IMR-90 (cell line): ENCODE results near the gene TELO2. TPM values are rescaled to one million over a fixed set of nuclear protein-coding genes. Genes with fewer than 3 reads are reported as not detected.

ENCODE experiments used
- ATAC-seq: fragments of 200-7000 bp; cut with Tn5 transposase; 2 replicates; pipeline ENCODE4 v1.9.1; 2020; ENCODE audit warnings: low read depth, mild to moderate bottlenecking, moderate library complexity
- BruUV-seq: library from RNA; stranded (reverse); fragments of 400-500 nt; replicated peaks from 2 replicates; lab custom pipeline; 2021; lab: Mats Ljungman, UMichigan
- CTCF ChIA-PET: fragments of 300-600 bp; formaldehyde crosslinking; extraction: SDS; loops from one replicate; lab custom pipeline; 2021; ENCODE audit warnings: antibody characterized with exemption; lab: Yijun Ruan, JAX
- POLR2A ChIA-PET: fragments of 300-600 bp; sonication (Branson Sonifier 250); formaldehyde crosslinking; loops from one replicate; lab custom pipeline; 2022; ENCODE audit warnings: antibody characterized with exemption; ENCODE audit not compliant: unreplicated experiment; lab: Charles Lee
- DNase-seq: peaks from one replicate; pipeline ENCODE4 v3.0.0; 2013
- H2AFZ ChIP-seq: replicated peaks from 2 replicates; pipeline ENCODE3; 2013; ENCODE audit warnings: low read length, mild to moderate bottlenecking; ENCODE audit not compliant: poor library complexity
- H2AK5ac ChIP-seq: 2 replicates; pipeline ENCODE4 v1.6.1; 2013; ENCODE audit warnings: low read depth, low read length, inconsistent platforms
- H2AK9ac ChIP-seq: replicated peaks from 2 replicates; pipeline ENCODE3; 2013; ENCODE audit warnings: mild to moderate bottlenecking, low read depth, low read length, moderate library complexity; ENCODE audit not compliant: poor library complexity
- H2BK120ac ChIP-seq: 2 replicates; pipeline ENCODE4 v1.6.1; 2013; ENCODE audit warnings: low read depth, low read length, inconsistent platforms
- H2BK15ac ChIP-seq: 3 replicates; pipeline ENCODE4 v1.6.1; 2013; ENCODE audit warnings: low read depth, low read length, inconsistent platforms
- H2BK20ac ChIP-seq: 2 replicates; pipeline ENCODE4 v1.6.1; 2013; ENCODE audit warnings: low read depth, mild to moderate bottlenecking, inconsistent platforms, low read length, moderate library complexity
- H2BK5ac ChIP-seq: 2 replicates; pipeline ENCODE4 v1.6.1; 2013; ENCODE audit warnings: mild to moderate bottlenecking, low read depth, low read length, inconsistent platforms; ENCODE audit not compliant: poor library complexity, severe bottlenecking
- H3K14ac ChIP-seq: replicated peaks from 2 replicates; pipeline ENCODE4 v1.6.1; 2013; ENCODE audit warnings: low read depth, low read length, inconsistent platforms
- H3K18ac ChIP-seq: 2 replicates; pipeline ENCODE4 v1.6.1; 2013; ENCODE audit warnings: low read depth, low read length, control low read depth
- H3K23ac ChIP-seq: 2 replicates; pipeline ENCODE4 v1.6.1; 2013; ENCODE audit warnings: low read depth, low read length, inconsistent platforms
- H3K27ac ChIP-seq: 2 replicates; pipeline ENCODE4 v1.5.1; 2013; ENCODE audit warnings: mild to moderate bottlenecking, control low read depth, low read length; ENCODE audit not compliant: insufficient read depth
- H3K27me3 ChIP-seq: 2 replicates; pipeline ENCODE4 v1.6.1; 2013; ENCODE audit warnings: low read length; ENCODE audit not compliant: control insufficient read depth, insufficient read depth
- H3K36me3 ChIP-seq: 2 replicates; pipeline ENCODE4 v1.6.1; 2013; ENCODE audit warnings: low read length, mixed read lengths; ENCODE audit not compliant: control insufficient read depth, insufficient read depth
- H3K4ac ChIP-seq: 2 replicates; pipeline ENCODE4 v1.6.1; 2013; ENCODE audit warnings: low read depth, low read length, inconsistent platforms
- H3K4me1 ChIP-seq: 2 replicates; pipeline ENCODE4 v1.6.1; 2013; ENCODE audit warnings: low read length, mixed read lengths; ENCODE audit not compliant: control insufficient read depth, insufficient read depth
- H3K4me2 ChIP-seq: 2 replicates; pipeline ENCODE4 v1.6.1; 2013; ENCODE audit warnings: low read depth, mild to moderate bottlenecking, control low read depth, low read length, moderate library complexity
- H3K4me3 ChIP-seq: 2 replicates; pipeline ENCODE4 v1.5.1; 2013; ENCODE audit warnings: low read depth, mild to moderate bottlenecking, control low read depth, low read length, moderate library complexity; ENCODE audit not compliant: insufficient read depth
- H3K56ac ChIP-seq: 2 replicates; pipeline ENCODE4 v1.6.1; 2013; ENCODE audit warnings: low read length, inconsistent platforms; ENCODE audit not compliant: insufficient read depth; ENCODE audit errors: extremely low read depth
- H3K79me1 ChIP-seq, 2 experiments: 2 replicates each; pipeline ENCODE4 v1.6.1; 2013; ENCODE audit warnings: low read length in 2 of 2, inconsistent platforms in 1 of 2, low read depth in 1 of 2
- H3K9ac ChIP-seq: 2 replicates; pipeline ENCODE4 v1.6.1; 2013; ENCODE audit warnings: low read depth, low read length, control low read depth
- H3K9me1 ChIP-seq: 2 replicates; pipeline ENCODE4 v1.6.1; 2013; ENCODE audit warnings: low read length, inconsistent platforms; ENCODE audit not compliant: insufficient read depth
- H3K9me3 ChIP-seq: 2 replicates; pipeline ENCODE4 v1.6.1; 2013; ENCODE audit warnings: low read length; ENCODE audit not compliant: control insufficient read depth, insufficient read depth
- H4K20me1 ChIP-seq: 2 replicates; pipeline ENCODE4 v1.6.1; 2013; ENCODE audit warnings: low read length, inconsistent platforms; ENCODE audit not compliant: insufficient read depth
- H4K5ac ChIP-seq: 2 replicates; pipeline ENCODE4 v1.6.1; 2013; ENCODE audit warnings: mild to moderate bottlenecking, low read depth, low read length, control low read depth
- H4K8ac ChIP-seq, 2 experiments: 2 replicates each; pipeline ENCODE4 v1.6.1; 2013; ENCODE audit warnings: low read depth in 2 of 2, low read length in 2 of 2, control low read depth in 1 of 2, inconsistent platforms in 1 of 2
- H4K91ac ChIP-seq: 2 replicates; pipeline ENCODE4 v1.6.1; 2013; ENCODE audit warnings: low read depth, low read length, inconsistent platforms; ENCODE audit not compliant: insufficient read depth
- CEBPB ChIP-seq: IDR thresholded peaks from 2 replicates; pipeline ENCODE4 v1.6.1; 2012; ENCODE audit warnings: low read depth, low read length, improper control_type of control experiment
- MAFK ChIP-seq: IDR thresholded peaks from 2 replicates; pipeline ENCODE4 v1.6.1; 2012; ENCODE audit warnings: low read depth, low read length, improper control_type of control experiment
- MXI1 ChIP-seq: IDR thresholded peaks from 2 replicates; pipeline ENCODE4 v1.6.1; 2012; ENCODE audit warnings: low read depth, mild to moderate bottlenecking, low read length, moderate library complexity, borderline replicate concordance
- RAD21 ChIP-seq: IDR thresholded peaks from 2 replicates; pipeline ENCODE4 v1.6.1; 2012; ENCODE audit warnings: low read length, improper control_type of control experiment
- RCOR1 ChIP-seq: IDR thresholded peaks from 2 replicates; pipeline ENCODE4 v1.6.1; 2012; ENCODE audit warnings: mild to moderate bottlenecking, low read length, improper control_type of control experiment; ENCODE audit not compliant: insufficient replicate concordance
- SMC3 ChIP-seq: fragments of 150-350 bp; IDR thresholded peaks from 2 replicates; pipeline ENCODE4 v1.6.1; 2016; ENCODE audit warnings: low read depth, mild to moderate bottlenecking, antibody characterized with exemption, low read length, moderate library complexity
- WGBS, 2 experiments: methylation state at CpG; one replicate each; pipeline versions ENCODE4 v1.1.5 to v1.1.7; 2013; ENCODE audit warnings: missing lambda C conversion rate in 2 of 2; ENCODE audit not compliant: insufficient read length in 1 of 2; ENCODE audit errors: extremely low coverage in 2 of 2; 5-methylcytosine and 5-hydroxymethylcytosine counted together
- dilution Hi-C: fragments of 300-500 bp; cut with HindIII; formaldehyde crosslinking; loops from one replicate; pipeline ENCODE4 v1.14.3; 2018; ENCODE audit warnings: low sequenced_read_pairs; ENCODE audit not compliant: unreplicated experiment
- in situ Hi-C: fragments of 300-500 bp; cut with MboI; formaldehyde crosslinking; loops from 3 replicates; pipeline ENCODE4 v1.14.3; 2019; ENCODE audit warnings: low sequenced_read_pairs, inconsistent platforms, mixed read lengths
- intact Hi-C: fragments of 100-400 bp; cut with micrococcal nuclease; formaldehyde crosslinking; loops from 2 replicates; pipeline ENCODE4 v1.10.0; 2022
- polyA plus RNA-seq, 3 experiments: library from polyadenylated mRNA; depleted of rRNA; stranded (reverse); fragments of >200 nt; gene quantifications; 2 replicates each; pipeline ENCODE4 v1.2.3, GENCODE V29; 2012; ENCODE audit warnings: low replicate concordance in 1 of 3
- total RNA-seq: library from RNA; depleted of rRNA; stranded (reverse); fragments of >200 nt; gene quantifications from 2 replicates; pipeline ENCODE4 v1.2.3, GENCODE V29; 2012
- TF ChIP-seq, protein P1 (sequence below): conservative IDR thresholded peaks from 2 replicates; pipeline ENCODE4 v1.5.1; 2012; ENCODE audit warnings: mild to moderate bottlenecking, low read depth, low read length, improper control_type of control experiment

Gene TELO2
- total and polyA plus RNA-seq, 2 of the 4 experiments (the other 2 are of a cell fraction) = 6.6 to 26.6 TPM

DNA sequence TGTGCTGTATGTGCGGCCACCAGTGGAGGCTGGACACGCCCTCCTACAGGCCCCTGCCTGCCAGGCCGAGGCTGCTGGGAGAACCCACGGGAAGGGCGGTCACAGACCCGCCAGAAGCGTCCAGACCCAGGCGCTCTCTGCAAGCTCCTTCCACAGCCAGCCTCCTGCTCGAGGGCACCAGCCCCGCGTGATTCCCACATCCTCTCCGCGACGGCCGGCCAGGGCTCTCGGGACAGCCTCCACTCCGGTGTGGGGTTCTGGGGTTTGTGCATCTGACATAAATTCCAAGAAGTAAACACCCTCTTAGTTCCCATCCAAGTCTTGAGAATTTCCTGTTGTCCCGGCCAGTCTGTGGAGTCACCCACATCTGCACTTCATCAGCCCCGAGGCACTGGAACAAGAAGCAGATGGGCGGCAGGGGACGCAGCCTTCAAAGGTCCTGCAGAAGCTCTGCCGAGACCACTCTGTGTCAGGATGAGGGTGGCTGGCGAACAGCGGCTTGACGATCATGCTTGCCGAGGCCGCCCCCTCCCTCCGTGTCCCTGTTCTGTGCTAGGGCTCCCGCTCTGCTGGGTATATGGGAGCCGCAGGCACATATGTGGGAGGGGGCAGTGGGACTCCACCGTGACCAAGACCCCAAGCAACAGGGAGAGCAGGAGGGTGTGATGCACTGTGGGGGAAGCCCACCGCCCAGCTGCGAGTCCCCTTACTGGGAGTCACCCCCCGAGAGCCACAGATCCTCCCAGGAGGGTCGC is 37.9 kb downstream of the TELO2 start:
- Histone ChIP-seq H3K14ac (no peak overlapping the region), H2BK5ac (no peak overlapping the region), H3K9me3 (no peaks in the 10 kb centered on the region), H3K27me3 (no peaks in the 10 kb centered on the region), H4K20me1 (no peaks in the 10 kb centered on the region), H3K4ac (no peak overlapping the region), H3K9me1 (peaks cover 4% of the 10 kb centered on the region), H3K4me3 (no peak overlapping the region), H3K56ac (no peak overlapping the region), H4K8ac (no peak overlapping the region), H3K23ac (no peak overlapping the region), H2AK5ac (0 out of 2 replicates have a peak overlapping the region, but pooled peaks have one; percentile 21), H3K4me2 (no peak overlapping the region), H3K4me1 (peaks cover 17% of the 10 kb centered on the region), H4K91ac (no peak overlapping the region), H2AFZ (peak overlapping the region; percentile 69), H3K9ac (no peak overlapping the region), H3K18ac (no peak overlapping the region), H3K27ac (no peak overlapping the region), H4K5ac (no peak overlapping the region), H3K36me3 (peaks cover 2% of the 10 kb centered on the region; the same call in 1 of the 2 replicates), H2BK20ac (no peak overlapping the region), H2BK120ac (no peak overlapping the region), H2BK15ac (no peak overlapping the region), H2AK9ac (peak overlapping the region; percentile 63), H3K79me1 (peaks cover 5 to 23% of the 10 kb centered on the region in 2 experiments; a peak in 3 of 4 replicates)
- DNase-seq = peak; percentile 43
- in situ Hi-C loops (no loop called here), intact Hi-C loops (no loop called here), dilution Hi-C loops (no loop called here)
- no TSS peak for BruUV-seq
- TF ChIP-seq MXI1 (no peak), MAFK (no peak), CEBPB (no peak), SMC3 (no peak), RAD21 (no peak), RCOR1 (no peak)
- TF ChIP-seq, protein P1, sequence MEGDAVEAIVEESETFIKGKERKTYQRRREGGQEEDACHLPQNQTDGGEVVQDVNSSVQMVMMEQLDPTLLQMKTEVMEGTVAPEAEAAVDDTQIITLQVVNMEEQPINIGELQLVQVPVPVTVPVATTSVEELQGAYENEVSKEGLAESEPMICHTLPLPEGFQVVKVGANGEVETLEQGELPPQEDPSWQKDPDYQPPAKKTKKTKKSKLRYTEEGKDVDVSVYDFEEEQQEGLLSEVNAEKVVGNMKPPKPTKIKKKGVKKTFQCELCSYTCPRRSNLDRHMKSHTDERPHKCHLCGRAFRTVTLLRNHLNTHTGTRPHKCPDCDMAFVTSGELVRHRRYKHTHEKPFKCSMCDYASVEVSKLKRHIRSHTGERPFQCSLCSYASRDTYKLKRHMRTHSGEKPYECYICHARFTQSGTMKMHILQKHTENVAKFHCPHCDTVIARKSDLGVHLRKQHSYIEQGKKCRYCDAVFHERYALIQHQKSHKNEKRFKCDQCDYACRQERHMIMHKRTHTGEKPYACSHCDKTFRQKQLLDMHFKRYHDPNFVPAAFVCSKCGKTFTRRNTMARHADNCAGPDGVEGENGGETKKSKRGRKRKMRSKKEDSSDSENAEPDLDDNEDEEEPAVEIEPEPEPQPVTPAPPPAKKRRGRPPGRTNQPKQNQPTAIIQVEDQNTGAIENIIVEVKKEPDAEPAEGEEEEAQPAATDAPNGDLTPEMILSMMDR = no peak
- no peak for ATAC-seq
- 58% methylated on average over 18 of the region's 35 CpGs; no CpG with 5 or more reads in 1 of the 2 experiments for WGBS, 2 experiments
- ChIA-PET CTCF (no interaction called here), POLR2A (no interaction called here)
